RCC 7860 (cell line): ENCODE data around the gene MIOX.

ENCODE experiments used
- DNase-seq: peaks from one replicate; pipeline ENCODE4 v3.0.0-alpha.2; 2015; ENCODE audit warnings: low spot score
- FAIRE-seq: peaks from 2 replicates; lab custom pipeline; 2012; peaks lifted over from hg19 to GRCh38; lab: Jason Lieb, UNC

Gene MIOX

GRCh38 chr22:50486561-50487289 lies at the start of gene MIOX:
Gene MIOX, plus strand, starts transcription at chr22:50486859. Its CDS starts 39 bp downstream, at chr22:50486898.
- FAIRE-seq (peak; percentile 75), DNase-seq (peak; percentile 81)

DNA sequence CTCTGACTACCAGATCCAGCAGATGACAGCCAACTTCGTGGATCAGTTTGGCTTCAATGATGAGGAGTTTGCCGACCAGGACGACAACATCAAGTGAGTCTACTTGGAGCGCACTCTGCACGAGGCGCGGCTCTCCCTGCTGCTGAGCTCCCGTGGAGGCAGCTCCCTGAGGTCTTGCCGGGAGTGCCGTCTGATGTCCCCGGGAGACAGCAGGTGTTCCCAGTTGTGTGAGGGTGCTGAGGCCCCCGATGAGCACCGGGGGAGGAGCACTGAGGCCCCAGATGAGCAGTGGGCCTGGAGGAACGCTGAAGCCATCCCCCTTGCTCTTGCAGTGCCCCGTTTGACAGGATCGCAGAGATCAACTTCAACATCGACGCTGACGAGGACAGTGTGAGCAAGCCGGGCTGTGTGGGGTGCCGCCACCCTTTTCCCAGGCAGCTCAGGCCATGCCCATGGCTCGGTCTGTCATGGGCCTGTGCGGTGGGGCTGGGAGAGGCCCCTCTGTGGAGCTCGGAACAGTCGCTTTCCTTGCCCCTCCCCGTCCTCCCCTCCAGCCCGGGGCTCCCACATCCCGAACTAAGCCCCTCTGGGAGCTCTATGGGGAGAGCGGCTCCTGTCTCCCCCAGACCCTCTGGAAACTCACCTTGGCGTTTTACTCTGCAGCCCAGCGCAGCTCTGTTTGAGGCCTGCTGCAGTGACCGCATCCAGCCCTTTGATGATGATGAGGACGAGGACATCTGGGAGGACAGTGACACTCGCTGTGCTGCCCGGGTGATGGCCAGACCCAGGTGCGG lies 49.0 kb upstream of the MIOX start:
- FAIRE-seq: no peak
- no peak for DNase-seq

DNA sequence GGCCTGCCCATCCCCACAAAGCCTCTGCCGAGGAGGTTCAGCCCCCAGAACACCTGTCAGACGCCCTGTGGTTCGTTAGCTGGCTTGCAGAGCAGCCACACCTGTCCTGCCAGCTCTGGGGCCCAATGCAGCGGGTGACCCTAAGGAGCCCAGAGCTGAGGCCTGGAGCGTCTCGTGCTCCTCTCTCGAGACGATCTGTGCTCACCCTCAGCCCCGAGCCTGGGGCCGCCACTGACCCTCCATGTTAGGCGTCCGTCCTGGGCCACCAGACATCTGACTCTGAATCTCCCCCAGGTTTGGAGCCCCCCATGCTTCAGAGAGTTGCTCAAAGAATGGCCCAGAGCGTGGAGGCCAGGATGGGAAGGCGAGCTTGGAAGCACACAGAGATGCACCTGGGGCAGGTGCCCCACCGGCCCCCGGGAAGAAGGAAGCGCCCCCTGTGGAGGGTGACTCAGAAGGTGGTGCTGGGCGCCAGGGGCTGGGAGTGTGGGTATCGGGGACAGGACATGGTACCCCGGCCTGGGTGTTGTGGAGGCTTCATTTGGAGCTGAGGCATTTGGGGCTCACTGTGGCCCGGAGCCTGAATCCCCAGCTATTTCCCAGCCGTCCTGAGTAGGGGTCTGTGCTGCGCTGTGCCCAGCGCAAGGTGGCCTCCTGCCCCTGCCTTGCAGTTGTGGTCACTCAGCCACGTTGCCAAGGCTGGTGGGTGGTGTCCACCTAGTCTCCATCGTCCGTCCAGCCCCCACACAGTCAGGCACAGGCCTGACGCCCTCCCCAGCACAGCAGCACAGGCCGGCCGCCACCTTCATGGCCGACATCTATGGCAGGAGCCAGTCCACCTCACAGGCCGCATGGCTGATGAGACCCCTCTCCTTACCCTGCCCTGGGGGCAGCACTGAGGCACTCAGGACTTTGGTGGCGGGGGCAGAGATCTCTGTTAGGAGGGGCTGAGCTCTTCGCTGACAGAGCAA lies 48.1 kb upstream of the MIOX start:
- FAIRE-seq (no peak), DNase-seq (no peak)

- DNase-seq (no peak), FAIRE-seq (no peak)
These were observed 47.3 kb upstream of the MIOX start for GRCh38 chr22:50439314-50439870.

GRCh38 chr22:50439871-50440331 lies 46.8 kb upstream of the MIOX start:
- FAIRE-seq: no peak
- DNase-seq: no peak

GRCh38 chr22:50440544-50441249 lies 46.0 kb upstream of the MIOX start:
- DNase-seq: no peak
- no peak for FAIRE-seq

- no peak for DNase-seq
- no peak for FAIRE-seq
These were observed 45.1 kb upstream of the MIOX start for GRCh38 chr22:50441428-50441993.

DNA sequence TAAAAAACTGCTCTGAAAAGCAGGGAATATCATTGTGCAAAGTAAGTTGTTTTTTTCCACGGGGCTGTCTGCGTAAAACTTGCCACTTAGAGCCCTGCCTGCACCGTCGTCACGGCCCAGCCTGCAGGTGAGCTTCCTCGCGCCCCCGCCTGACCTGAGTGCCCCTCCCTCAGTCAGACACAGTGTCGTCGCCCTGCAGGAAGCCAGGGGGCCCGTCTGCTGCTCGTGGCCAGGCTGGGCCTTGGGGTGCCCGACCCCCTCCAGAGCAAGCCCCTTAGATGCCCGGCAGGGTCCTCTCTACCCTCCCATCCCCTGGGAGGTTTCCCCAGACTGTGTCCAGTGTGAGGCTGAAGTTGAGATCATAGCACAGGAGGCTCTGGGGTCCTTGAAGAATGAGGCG lies 43.5 kb upstream of the MIOX start:
- DNase-seq (no peak), FAIRE-seq (no peak)

DNA sequence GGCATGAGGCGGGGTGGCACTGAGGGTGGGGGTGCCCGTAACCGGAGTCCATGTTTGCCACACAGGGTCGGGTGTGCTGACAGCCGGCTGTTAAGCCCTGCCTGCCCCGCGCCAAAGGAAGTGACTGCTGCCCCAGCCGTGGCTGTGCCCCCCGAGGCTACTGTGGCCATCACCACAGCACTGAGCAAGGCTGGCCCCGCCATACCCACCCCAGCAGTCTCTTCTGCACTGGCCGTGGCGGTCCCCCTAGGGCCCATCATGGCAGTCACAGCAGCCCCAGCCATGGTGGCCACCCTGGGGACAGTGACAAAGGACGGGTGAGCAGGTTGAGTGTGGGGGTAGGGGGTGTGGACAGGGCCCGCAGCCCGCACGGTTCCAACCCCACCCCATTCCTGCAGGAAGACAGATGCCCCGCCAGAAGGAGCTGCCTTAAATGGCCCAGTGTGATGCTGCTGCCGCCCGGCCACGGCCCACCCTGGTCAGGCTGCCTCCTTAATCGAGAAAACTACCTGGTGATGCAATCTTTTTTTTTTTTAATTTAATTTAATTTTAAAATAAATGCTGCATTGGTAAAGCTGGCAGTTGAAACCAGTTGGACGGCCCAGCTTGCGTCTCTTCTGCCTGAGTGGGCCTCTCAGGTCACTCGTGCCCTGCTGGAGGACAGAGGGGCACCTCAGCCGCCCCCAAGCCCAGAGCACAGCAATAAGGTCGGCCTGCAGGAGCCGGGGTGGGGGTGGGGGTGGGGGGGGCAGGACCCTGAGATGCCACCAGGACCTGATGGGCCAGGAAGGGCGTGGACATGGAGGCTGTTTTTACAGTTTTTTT lies 42.6 kb upstream of the MIOX start:
- FAIRE-seq (no peak), DNase-seq (no peak)

DNA sequence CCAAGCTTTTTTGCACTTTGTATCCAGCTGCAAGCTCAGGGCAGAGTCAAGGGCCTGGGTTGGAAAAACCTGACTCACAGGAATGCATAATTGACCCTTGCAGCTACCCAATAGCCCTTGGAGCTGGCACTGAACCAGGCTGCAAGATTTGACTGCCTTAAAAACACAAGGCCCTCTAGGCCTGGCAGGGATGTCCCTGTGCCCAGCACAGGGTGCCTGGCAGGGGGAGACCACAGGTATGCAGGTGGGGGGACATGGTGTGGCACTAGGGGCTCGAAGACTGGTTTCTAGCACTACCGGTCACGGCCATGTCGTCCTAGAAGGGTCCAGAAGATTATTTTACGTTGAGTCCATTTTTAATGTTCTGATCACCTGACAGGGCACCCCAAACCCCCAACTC lies 42.0 kb upstream of the MIOX start:
- peak; percentile 9 for DNase-seq
- no peak for FAIRE-seq

DNA sequence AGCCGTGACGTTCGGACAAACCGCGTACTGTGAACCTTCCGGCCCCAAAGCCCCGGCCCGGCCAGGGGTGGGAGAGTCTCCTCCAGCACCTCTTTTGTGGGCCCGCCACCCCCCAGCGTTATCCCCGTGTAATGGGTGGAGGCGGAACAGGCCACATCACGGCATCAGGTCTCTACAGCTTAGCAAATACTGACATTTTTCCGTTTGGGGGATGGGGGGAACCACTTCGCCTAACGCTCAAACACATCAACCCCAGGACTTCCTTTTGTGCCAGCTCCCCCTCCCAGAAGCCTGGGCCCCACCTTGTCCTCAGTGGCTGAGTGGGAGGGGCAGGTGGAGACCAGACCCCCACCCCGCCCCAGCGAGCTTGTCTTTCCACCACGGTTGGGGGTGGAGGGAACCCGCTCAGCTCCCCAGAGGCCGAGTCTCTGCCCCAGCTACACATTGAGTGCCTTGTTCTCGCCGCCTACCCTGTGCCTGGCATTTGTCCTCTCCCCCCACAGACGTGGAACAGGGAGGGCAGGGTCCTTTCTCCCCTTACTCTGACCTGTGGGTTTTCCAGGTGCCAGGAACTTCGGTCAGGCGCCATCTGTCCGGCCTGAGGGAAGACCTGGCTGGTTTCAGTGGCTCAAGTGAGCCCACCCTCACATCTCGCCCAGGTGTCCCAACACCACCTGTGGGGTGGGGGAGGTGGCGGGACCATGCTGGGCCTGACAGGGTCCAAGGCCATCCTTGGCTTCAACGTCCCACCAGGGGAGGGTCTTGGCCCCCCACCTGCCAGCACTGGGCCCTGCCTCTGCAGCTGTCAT lies 41.4 kb upstream of the MIOX start:
- FAIRE-seq (no peak), DNase-seq (no peak)

DNA sequence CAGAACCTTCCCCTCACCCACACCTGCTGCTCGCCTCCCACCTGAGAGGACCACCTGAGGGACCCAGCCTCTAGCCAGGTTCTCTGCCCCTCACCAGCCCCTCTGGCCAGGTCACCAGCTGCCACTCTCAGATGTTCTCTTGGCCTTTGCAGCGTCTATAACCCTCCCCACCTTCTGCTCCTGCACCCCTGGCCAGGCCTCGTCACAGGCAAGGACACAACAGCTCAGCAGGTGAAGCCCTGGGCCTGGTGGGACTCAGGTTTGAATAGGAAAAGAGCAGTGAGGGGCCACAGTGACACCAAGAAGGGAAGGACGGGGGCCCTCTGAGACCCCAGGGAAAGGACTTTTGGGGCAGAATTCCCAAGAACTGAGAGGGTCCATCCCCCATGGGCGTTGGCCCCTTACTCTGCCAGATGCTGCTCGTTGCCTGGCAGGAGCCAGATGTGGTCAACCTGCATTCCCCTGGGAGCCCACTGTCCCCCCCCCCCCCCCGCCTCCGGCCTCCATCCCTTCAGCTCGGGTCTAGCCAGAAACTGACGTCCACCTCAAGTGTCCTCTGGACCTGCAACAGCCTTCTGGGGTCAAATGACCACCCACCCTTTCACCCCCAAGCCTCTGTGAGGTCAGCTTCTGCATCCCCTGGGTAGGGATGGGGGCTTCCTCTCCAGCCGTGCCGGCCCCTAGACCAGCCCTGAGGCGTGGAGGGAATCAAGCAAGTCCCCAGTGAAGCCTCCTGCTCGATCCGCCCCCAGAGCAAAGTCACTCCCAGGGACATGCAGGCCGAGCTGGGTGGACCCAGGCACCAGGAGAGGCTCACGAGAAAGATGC lies 40.6 kb upstream of the MIOX start:
- no peak for DNase-seq
- FAIRE-seq: no peak

DNA sequence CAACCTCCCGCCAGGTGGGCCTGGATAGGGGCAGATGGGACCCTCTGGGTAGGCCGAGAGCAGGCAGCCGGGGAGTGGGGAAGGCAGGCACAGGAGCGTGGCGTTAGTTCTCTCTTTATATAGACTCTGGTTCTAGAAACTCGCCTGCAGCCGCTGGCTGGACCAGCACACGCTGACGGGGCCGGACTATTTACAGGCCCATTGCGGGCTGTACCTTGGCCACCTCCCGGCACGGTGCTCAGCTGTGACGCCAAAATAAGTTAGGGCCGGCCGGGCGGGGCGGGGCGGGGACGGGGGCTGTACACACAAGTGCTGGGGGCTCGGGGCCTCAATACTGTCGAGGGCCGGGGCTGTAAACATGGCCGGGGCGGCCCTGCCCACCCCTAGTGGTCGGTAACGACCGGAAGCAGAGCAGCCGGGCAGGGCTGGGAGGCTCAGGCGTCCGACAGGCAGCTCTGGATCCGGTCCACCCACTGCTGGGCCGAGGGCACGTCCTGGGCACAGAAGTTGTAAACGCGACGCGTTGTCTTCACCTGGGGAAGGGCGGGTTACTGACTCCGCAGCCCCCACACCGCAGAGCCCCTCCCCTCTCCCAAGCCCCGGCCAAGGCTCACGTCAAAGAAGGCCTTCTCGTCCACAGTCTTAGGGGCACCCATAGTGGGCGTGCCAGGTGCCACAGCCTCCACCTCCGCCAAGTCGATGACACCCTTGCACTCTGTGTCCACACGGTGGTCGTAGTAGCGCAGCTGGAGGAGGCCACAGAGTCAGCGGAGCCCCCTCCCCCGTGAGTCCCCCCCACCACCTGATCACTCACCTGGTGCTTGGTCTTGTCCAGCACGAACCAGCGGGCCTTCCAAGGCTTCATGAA lies 39.7 kb upstream of the MIOX start:
- DNase-seq (no peak), FAIRE-seq (no peak)

DNA sequence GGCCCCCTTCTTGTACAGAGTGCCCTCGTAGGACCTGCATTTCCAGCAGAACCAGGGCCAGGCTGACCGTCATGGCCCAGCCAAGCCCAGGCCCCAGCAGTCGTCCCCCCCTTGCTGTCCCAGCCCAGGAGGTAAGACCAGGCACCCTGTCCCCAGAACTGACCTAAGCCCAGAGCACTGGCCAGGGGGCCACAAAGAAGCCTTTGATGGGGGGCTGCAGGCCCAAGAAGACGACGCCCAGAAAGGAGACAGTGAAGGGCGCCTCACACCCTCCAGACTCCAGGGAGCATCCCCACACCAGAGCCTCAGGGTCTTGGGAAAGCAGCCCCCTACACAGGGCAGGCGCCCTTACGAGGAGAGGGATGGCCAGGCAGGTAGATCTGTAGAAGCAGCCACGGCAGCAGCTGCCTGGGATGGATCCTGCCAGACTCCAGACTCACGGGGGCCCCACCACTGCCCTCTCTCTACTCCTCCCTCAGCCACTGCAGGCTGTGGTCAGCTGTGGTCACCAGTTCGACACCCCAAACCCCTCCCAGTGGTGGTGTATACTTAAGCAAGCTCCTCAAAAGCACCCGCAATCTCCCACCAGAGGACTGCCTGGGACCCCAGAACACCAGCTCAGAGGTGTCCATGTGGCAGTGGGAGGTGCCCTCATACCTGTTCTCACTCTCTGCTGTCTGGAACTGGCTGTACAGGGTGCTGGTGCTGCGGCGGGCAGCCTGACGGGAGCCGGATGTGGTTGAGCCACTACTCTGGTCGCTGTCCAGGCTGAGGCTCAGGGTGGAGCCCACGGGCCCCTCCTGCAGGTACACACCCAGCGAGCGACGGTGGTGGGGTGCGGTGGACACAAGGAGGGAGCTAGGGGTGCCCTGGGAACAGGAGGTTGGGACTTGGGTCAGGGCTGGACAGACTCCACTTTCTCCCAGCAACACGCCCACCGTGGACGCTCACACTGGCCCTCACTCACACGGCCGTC lies 38.8 kb upstream of the MIOX start:
- FAIRE-seq (no peak), DNase-seq (no peak)

DNA sequence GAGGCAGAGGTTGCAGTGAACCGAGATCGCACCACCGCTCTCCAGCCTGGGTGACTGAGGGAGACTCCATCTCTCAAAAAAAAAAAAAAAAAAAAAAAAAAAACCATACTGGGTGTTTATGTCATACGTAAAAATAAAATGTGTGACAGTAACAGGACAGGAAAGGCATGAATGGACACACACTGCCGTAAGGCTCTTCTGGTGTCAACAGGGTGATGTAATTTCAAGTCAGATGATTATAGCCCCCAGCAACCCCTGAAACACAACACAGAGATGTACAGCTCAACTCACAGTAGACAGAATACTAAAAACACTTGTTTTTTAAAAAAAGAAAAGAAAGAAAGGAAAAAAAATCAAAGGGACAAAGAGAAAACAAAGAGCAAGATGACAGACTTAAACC lies 34.0 kb upstream of the MIOX start:
- FAIRE-seq (no peak), DNase-seq (no peak)
